DND-41 (cell line): Measurements from ENCODE around the gene HTD2.

Experiments used
- EZH2 ChIP-seq: IDR thresholded peaks from 3 replicates; pipeline ENCODE4 v1.6.1; 2012; ENCODE audit warnings: borderline replicate concordance, low read depth, mild to moderate bottlenecking, moderate library complexity, low read length, inconsistent platforms; ENCODE audit not compliant: severe bottlenecking
- TF ChIP-seq, protein P1 (sequence below): IDR thresholded peaks from 2 replicates; pipeline ENCODE4 v1.5.1; 2012; ENCODE audit warnings: borderline replicate concordance, low read length, moderate library complexity, mild to moderate bottlenecking; ENCODE audit not compliant: poor library complexity, severe bottlenecking; ENCODE audit errors: extremely low read depth

DNA sequence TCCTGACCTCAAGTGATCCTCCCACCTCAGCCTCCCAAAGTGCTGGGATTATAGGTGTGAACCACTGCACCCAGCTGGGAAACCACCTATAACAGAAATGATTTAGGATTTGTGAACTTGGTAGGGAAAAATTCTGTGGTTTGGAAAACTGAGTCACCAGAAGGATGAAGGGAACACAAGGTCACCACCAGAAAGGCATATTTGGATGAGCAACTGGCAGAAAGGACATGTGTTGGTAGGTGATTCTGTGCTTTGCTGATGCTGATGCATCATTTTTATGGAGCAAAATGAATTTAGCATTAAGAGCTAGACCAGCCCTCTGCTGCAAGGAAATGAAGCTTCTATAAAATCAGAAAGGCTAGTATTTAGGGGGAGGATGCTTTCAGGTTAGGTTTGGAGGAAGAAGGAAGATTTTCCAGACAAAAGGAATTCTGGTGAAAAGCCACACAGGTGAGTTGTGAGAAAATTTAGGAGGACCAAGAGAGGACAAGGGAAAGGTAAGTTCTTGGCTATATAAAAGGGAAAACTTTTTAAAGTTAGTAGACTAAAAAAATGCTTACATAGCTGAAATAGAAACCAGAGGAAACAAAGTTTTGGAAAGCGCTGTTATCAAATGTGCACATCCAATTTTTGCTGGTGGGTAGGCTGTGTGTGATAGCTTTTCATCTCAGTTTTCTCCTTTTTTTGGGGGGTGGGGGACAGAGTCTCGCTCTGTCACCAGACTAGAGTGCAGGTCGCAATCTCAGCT lies 30.0 kb downstream of the HTD2 start:
- no peak for TF ChIP-seq EZH2
- TF ChIP-seq, protein P1, sequence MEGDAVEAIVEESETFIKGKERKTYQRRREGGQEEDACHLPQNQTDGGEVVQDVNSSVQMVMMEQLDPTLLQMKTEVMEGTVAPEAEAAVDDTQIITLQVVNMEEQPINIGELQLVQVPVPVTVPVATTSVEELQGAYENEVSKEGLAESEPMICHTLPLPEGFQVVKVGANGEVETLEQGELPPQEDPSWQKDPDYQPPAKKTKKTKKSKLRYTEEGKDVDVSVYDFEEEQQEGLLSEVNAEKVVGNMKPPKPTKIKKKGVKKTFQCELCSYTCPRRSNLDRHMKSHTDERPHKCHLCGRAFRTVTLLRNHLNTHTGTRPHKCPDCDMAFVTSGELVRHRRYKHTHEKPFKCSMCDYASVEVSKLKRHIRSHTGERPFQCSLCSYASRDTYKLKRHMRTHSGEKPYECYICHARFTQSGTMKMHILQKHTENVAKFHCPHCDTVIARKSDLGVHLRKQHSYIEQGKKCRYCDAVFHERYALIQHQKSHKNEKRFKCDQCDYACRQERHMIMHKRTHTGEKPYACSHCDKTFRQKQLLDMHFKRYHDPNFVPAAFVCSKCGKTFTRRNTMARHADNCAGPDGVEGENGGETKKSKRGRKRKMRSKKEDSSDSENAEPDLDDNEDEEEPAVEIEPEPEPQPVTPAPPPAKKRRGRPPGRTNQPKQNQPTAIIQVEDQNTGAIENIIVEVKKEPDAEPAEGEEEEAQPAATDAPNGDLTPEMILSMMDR = no peak
